Uterus (tissue), 2 donors: ENCODE measurements around the gene ZCCHC2.

Experiments
- POLR2A ChIP-seq, 2 donors: fragments of 450-650 bp; IDR thresholded peaks; one replicate each; pipeline ENCODE4 v1.6.1; 2016; ENCODE audit warnings: antibody characterized with exemption in 2 of 2, mild to moderate bottlenecking in 1 of 2, moderate library complexity in 1 of 2
- TF ChIP-seq, protein P1 (sequence below), 4 experiments: fragments of 200-600 bp in 2 of 4; fragments of 450-650 bp in 2 of 4; sonication (generic) in 2 of 4; IDR thresholded peaks; one replicate each; pipeline ENCODE4 v1.5.1; 2016 to 2019; ENCODE audit warnings: antibody characterized with exemption in 4 of 4, mild to moderate bottlenecking in 2 of 4, moderate library complexity in 1 of 4

DNA sequence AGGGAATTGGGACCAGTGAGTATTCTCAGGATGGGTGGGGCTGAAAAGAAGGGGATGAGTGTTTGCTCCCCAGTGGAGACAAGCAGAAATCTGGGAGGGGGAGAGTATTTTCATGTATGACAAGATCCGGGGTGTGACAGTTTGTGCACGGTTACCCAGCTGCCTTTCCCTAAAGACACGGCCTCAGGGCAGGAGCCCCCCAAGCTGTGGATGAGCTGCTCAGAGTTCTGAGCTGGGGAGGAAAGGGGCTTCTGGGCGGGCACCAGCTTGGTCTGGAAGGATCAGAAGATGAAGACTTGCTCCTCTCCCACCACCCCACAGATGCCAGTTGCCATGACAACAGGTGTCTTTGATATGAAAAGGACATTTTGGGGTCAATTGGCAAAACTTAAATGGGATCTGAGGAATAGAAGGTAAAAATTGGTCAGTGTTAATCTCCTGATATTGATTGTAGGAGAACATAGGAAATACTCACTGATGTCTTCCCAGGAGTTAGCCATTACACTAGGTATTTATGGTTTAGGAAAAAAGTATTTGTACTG, 29.2 kb downstream of the ZCCHC2 start:
- no peak for TF ChIP-seq POLR2A (IDR thresholded peaks at IDR 0.05)
- TF ChIP-seq, protein P1, sequence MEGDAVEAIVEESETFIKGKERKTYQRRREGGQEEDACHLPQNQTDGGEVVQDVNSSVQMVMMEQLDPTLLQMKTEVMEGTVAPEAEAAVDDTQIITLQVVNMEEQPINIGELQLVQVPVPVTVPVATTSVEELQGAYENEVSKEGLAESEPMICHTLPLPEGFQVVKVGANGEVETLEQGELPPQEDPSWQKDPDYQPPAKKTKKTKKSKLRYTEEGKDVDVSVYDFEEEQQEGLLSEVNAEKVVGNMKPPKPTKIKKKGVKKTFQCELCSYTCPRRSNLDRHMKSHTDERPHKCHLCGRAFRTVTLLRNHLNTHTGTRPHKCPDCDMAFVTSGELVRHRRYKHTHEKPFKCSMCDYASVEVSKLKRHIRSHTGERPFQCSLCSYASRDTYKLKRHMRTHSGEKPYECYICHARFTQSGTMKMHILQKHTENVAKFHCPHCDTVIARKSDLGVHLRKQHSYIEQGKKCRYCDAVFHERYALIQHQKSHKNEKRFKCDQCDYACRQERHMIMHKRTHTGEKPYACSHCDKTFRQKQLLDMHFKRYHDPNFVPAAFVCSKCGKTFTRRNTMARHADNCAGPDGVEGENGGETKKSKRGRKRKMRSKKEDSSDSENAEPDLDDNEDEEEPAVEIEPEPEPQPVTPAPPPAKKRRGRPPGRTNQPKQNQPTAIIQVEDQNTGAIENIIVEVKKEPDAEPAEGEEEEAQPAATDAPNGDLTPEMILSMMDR (IDR thresholded peaks at IDR 0.05): no peak
